NCI-H2107 (cell line): ENCODE results near the gene CRYGD.
"Not testable (repeated sequence)": the region's sequence is repeated elsewhere in the genome, so short reads cannot be mapped to it uniquely, and the experiment has no call there.

Experiments
- DNase-seq: peaks from one replicate; lab custom pipeline; 2025; lab: John Stamatoyannopoulos, UW

The CRYGD gene

GRCh38 chr2:208124013-208124715 lies at the start of gene CRYGD:
Gene CRYGD, minus strand, starts transcription at chr2:208124524. Its CDS starts 51 bp downstream, at chr2:208124473.
- not testable (repeated sequence) for DNase-seq

- no peak for DNase-seq
Measured at GRCh38 chr2:208172125-208172524, 47.8 kb upstream of the CRYGD start.

- no peak for DNase-seq
Measured at GRCh38 chr2:208164951-208165755, 40.8 kb upstream of the CRYGD start.

GRCh38 chr2:208163489-208163888 lies 39.2 kb upstream of the CRYGD start, which contains the start of gene CRYGA:
Gene CRYGA, minus strand, starts transcription at chr2:208163589. Its CDS starts 33 bp downstream, at chr2:208163556.
- no peak for DNase-seq

- DNase-seq = no peak
Measured at GRCh38 chr2:208156439-208156838, 32.1 kb upstream of the CRYGD start.

GRCh38 chr2:208153156-208153555 lies 28.8 kb upstream of the CRYGD start:
- DNase-seq = no peak

GRCh38 chr2:208150956-208151355 lies 26.6 kb upstream of the CRYGD start:
- DNase-seq = no peak

GRCh38 chr2:208150094-208150493 lies 25.8 kb upstream of the CRYGD start:
- DNase-seq = no peak

GRCh38 chr2:208148803-208149202 lies 24.5 kb upstream of the CRYGD start:
- no peak for DNase-seq

- DNase-seq = no peak
Measured at GRCh38 chr2:208147759-208148158, 23.4 kb upstream of the CRYGD start.

GRCh38 chr2:208147008-208147407 lies 22.7 kb upstream of the CRYGD start:
- DNase-seq = no peak

- no peak for DNase-seq
Measured at GRCh38 chr2:208146006-208146405, 21.7 kb upstream of the CRYGD start, which contains the start of gene CRYGB. Gene CRYGB, minus strand, starts transcription at chr2:208146158. Its CDS starts 38 bp downstream, at chr2:208146120.

GRCh38 chr2:208142925-208143799 lies 18.8 kb upstream of the CRYGD start:
- DNase-seq = no peak

GRCh38 chr2:208142240-208142924 lies 18.1 kb upstream of the CRYGD start:
- DNase-seq = peak; percentile 25

- no peak for DNase-seq
Measured at GRCh38 chr2:208139447-208139846, 15.1 kb upstream of the CRYGD start.

- not testable (repeated sequence) for DNase-seq
Measured at GRCh38 chr2:208138334-208138733, 14.0 kb upstream of the CRYGD start.

- DNase-seq = no peak
Measured at GRCh38 chr2:208136716-208137094, 12.4 kb upstream of the CRYGD start.

GRCh38 chr2:208135794-208136715 lies 11.7 kb upstream of the CRYGD start:
- DNase-seq = no peak

GRCh38 chr2:208134928-208135586 lies 10.7 kb upstream of the CRYGD start:
- DNase-seq = no peak

GRCh38 chr2:208130712-208131110 lies 6.4 kb upstream of the CRYGD start:
- DNase-seq = no peak
